NCI-H187 (cell line): Measurements from ENCODE around the gene MEGF6.

Source experiments
- DNase-seq, 2 experiments: peaks; one replicate each; lab custom pipeline; 2025; lab: John Stamatoyannopoulos, UW

The MEGF6 gene

GRCh38 chr1:3611170-3612019 lies at the start of gene MEGF6:
MEGF6 (minus strand) TSS chr1:3611508; CDS start chr1:3611268, 240 bp downstream.
- DNase-seq: peak in 1 of 2 experiments; percentile 24

- DNase-seq: no peak
Observed at GRCh38 chr1:3660704-3661103, 49.4 kb upstream of the MEGF6 start.

- no peak for DNase-seq
Observed at GRCh38 chr1:3659093-3659492, 47.8 kb upstream of the MEGF6 start.

- no peak for DNase-seq
Observed at GRCh38 chr1:3658231-3658615, 46.9 kb upstream of the MEGF6 start.

- no peak for DNase-seq
Observed at GRCh38 chr1:3657578-3658230, 46.4 kb upstream of the MEGF6 start.

GRCh38 chr1:3657096-3657475 lies 45.8 kb upstream of the MEGF6 start:
- no peak for DNase-seq

GRCh38 chr1:3656450-3657095 lies 45.3 kb upstream of the MEGF6 start:
- DNase-seq: no peak

GRCh38 chr1:3654549-3655281 lies 43.4 kb upstream of the MEGF6 start:
- no peak for DNase-seq

- no peak for DNase-seq
Observed at GRCh38 chr1:3653286-3653618, 41.9 kb upstream of the MEGF6 start.

GRCh38 chr1:3652548-3653285 lies 41.4 kb upstream of the MEGF6 start:
- no peak for DNase-seq

- DNase-seq: peak in 1 of 2 experiments; percentile 18
Observed at GRCh38 chr1:3651930-3652547, 40.7 kb upstream of the MEGF6 start, which contains the start of gene TP73. TP73 (plus strand) TSS chr1:3652516; CDS start chr1:3682366, 29,850 bp downstream.

GRCh38 chr1:3651026-3651929 lies 40.0 kb upstream of the MEGF6 start:
- no peak for DNase-seq

- no peak for DNase-seq
Observed at GRCh38 chr1:3650248-3651025, 39.1 kb upstream of the MEGF6 start.

GRCh38 chr1:3649342-3650247 lies 38.3 kb upstream of the MEGF6 start, which contains the start of gene WRAP73:
WRAP73 (minus strand) TSS chr1:3650103; CDS start chr1:3649999, 104 bp downstream.
- peak; percentile 34 to 53 for DNase-seq

GRCh38 chr1:3646596-3646995 lies 35.3 kb upstream of the MEGF6 start:
- DNase-seq: no peak

- DNase-seq: no peak
Observed at GRCh38 chr1:3645666-3646355, 34.5 kb upstream of the MEGF6 start.

- DNase-seq: no peak
Observed at GRCh38 chr1:3645247-3645646, 33.9 kb upstream of the MEGF6 start.
